GM12891 (cell line): Measurements from ENCODE around the gene SLC12A3.

Experiments used
- POLR2A ChIP-seq: IDR thresholded peaks from 2 replicates; pipeline ENCODE4 v1.6.1; 2011; ENCODE audit warnings: low read depth, low read length, control low read depth
- SPI1 ChIP-seq: IDR thresholded peaks from 2 replicates; pipeline ENCODE4 v1.6.1; 2011; ENCODE audit warnings: low read depth, low read length, control low read depth

DNA sequence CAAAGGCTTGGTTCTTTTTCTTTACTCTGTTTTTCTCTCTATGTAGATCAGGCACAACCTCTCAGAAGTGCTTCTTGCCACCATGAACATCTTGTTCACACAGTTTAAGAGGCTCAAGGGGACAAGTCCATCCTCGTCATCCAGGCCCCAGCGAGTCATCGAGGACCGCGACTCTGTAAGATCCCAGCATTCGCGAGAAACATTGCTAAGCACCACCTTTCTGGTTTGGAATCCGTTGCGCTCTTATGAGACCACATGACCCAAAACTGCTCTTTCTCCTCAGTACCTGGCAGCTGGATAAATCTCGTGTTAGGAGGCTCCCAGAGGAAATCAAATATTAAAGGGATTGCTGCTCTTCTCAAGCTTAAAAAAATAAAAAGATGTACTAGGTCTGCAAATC lies 23.3 kb upstream of the SLC12A3 start:
- no peak for TF ChIP-seq POLR2A
- no peak for TF ChIP-seq SPI1
